Measurements from ENCODE around the gene CENATAC.
"Not testable (repeated sequence)": the region's sequence is repeated elsewhere in the genome, so short reads cannot be mapped to it uniquely, and the experiment has no call there.

CENATAC gene

DNA sequence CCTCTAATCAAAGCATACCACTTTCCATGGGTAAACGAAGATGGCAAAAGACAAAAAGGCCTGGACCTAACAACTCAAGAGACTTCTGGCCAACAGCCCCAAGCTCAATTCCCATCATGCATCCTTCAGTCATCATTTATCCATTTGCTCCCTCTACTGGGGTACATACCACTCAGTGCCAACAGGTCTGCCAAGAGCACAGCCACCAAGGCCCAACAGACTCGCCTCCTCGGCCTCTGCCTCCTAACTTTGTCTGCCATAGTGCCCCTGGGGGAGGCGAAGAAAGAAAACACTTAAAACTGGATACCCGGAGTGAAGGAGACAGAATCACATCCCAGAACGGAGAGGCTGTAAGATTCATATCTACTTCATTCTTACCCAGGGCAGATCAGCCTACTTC is 58.0 kb downstream of the CENATAC start:
- peak; percentile 27 for DNase-seq (ENCODE audit: low spot score)

DNA sequence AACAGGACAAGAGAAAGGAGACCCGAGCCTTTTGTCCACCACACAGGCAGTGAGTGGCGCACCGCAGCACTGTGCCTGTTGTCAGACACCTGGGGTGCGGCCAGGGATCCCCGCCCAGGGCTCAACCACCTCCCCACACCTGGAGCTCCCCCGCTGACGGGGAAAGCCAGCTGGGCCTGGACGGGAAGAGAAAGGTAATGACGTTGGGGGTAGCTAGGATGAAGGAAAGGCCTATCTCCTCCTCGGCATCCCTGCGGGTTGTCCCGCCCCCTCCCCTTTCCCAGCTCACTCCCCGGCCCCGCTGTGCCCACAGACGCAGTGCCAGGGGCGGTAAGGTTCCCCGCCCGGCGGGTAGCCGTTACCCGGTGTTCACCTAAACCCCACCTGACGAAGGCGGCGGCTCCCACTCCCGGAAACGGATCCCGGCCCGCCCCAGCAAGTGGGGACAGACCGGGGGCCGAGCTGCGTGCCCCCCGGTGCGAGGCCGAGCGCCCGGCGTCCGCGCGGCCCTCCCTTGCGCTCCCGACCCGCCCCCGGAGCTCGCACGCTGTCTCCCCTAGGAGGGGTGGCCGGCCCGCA is 58.6 kb downstream of the CENATAC start:
- DNase-seq (ENCODE audit: low spot score), result no peak

DNA sequence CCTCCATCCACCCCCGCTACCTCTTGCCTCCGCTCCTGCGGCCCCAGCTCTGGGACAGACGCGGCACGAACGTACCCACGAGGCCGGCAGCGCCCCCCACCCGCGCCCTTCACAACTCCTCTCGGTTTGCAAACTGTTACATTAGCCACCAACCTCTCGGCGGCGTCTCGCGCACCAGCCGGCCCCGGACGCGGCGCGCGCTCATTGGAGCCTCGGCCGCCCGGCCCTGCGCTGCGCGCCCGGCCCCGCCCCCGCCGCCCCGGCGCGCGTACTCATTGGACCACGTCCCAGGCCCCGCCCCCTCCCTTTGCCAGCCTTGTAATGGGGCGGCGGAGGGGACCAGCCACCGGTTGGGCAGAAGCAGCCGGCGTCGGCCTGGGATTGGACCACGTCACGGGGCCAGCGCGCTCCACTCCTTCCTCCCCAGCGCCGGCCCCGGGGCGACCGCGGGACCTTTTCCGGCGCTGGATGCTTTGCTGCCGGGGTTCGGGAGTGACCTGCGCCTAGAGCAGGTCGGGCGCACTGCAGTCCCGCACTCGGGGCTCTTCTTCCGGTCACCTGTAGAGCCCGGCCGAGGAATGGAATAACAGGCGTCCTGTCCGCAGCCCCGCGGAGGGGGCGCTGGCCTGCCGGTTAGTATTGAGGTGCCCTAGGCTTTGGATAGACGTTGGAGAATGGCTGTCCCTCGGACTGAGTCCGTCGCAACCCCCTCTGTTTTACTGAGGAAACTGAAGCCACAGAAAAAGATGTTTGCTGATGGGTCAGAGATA is 59.2 kb downstream of the CENATAC start, which contains the start of gene HYOU1:
Gene HYOU1 (minus strand): TSS at position 206 of the 770 bp plus-strand sequence. CDS start 1,045 bp downstream, outside the sequence.
- peak; percentile 98 for DNase-seq (ENCODE audit: low spot score)

DNA sequence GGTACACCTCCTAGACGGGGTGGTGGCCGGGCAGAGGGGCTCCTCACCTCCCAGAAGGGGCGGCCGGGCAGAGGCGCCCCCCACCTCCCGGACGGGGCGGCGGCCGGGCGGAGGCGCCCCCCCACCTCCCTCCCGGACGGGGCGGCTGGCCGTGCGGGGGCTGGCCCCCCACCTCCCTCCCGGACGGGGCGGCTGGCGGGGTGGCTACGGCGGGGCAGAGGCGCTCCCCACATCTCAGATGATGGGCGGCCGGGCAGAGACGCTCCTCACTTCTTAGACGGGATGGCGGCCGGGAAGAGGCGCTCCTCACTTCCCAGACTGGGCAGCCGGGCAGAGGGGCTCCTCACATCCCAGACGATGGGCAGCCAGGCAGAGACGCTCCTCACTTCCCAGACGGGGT is 61.2 kb downstream of the CENATAC start:
- not testable (repeated sequence) for DNase-seq (ENCODE audit: low spot score)

DNA sequence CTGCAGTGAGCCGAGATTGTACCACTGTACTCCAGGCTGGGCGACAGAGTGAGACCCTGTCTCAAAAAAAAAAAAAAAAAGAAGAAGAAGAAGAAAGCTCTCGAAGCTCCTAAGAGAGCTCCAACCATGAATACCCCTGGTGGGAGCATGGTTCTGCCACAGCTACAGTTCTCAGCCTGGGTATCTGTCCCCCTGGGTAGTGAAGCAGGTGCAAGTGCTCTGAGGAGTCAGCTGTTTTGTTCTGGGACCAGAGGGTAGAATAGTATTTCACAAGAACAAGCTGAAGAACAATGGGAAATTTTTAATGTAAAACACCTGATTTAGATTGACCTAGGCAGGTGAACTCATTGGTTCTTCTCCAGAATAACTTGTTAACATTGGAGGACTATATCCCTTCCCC is 63.3 kb downstream of the CENATAC start:
- no peak for DNase-seq (ENCODE audit: low spot score)

DNA sequence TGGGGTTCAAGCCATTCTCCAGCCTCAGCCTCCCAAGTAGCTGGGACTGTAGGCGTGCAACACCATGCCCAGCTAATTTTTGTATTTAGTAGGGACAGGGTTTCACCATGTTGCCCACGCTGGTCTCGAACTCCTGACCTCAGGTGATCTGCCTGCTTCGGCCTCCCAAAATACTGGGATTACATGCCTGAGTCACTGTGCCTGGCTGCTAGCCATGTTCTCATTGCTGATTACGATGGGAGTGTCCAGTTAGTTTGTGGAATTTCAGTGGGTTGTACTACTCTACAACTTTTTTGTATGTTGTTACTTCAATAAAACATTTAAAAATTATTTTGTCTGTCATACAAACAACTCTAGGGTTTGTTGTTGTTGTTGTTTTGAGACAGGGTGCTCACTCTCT is 64.8 kb downstream of the CENATAC start:
- DNase-seq (ENCODE audit: low spot score), result no peak

DNA sequence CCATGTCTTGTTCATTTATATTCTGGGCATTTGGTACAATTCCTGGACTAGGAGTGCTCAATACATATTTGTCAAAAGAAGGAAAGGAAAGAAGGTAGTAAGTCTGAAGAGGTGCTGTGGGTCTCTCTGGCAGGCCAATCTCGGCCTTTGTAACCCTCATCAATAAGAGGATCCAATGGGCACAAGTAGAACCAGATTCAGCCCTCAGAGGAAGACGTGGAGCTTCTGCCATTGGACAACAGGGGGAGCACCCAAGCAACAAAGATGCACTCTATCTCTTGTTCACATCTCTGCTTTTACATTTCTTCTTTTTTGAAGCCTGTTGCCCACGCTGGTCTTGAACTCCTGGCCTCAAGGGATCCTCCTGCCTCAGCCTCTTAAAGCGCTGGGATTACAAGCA is 67.4 kb downstream of the CENATAC start:
- no peak for DNase-seq (ENCODE audit: low spot score)

Measured in Ammon's horn (tissue), 1 donor.